ENCODE results near the gene LRRTM1.

LRRTM1 gene

DNA sequence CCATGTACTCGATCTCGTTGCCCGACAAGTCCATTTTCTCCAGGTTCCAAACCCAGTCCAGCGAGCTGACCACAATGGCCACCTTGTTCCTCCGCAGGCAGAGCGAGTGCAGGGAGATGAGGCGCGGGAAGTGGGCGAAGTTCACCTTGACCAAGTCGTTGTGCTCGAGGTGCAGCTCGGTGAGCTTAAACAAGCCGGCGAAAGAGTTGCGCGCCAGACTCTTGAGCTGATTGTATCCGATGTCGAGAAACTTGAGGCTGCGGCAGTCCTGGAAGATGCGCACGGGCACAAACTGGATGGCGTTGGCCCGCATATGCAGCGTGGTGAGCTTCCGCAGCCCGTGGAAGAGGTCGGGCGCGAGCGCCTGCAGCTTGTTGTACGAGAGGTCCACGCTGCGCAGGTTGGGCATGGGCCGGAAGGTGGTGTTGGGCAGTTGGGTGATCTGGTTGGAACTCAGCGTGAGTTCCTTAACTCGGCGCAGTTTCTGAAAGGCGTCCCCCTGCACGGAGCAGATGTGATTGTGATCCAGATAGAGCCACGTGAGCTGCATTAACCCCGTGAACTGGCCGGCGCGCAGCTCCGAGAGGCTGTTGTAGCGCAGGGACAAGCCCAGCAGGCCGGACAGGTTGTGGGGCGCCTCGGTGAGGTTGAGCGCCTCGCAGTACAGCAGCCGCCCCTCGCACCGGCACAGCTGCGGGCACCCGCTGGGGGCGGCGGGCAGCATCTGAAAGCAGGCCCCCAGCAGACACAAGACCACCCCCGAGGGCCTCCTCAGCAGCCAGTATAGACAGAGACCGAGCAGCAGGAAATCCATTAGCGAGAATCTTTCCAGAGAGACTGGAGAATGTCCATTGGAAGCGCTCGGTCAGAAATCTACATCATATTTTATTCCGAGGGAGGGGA, 1.3 kb downstream of the LRRTM1 start:
- in situ Hi-C loops (cut with HindIII; ENCODE audit: low pct_ligation_motif_present, low pct_unique_long_range_greater_than_20kb, low sequenced_read_pairs), result no loop called here

DNA sequence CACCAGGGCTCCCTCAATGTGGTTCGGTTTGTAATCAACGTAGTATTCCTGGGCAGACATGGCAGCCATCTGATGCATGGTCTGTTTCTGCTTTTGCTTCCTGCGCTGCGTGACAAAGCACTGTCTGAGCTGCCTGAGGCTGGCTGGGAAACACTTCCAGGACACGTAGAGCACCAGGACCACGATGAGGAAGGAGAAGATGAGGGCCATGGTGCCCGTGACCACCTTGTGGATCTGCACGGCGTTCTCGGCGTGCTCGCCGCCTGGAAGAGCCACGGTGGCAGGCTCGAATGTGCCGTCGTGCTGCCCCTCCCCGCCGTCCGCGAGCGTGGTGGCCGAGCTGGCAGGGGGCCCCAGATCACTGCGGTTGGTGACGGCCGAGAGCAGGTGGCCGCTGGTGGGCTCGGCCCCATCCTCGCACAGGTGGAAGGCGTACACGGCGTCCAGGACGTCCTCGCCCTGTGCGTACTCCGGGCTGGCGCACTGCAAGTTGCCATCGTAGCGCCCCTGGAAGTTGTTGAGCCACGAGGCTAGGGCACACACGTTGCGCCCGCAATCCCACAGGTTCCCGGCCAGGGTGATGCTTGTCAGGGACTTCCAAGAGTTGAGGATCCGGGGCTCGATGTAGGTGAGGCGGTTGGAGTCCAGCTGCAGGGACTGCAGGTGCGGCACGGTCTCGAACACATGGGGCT, 2.1 kb downstream of the LRRTM1 start:
- no peak for DNase-seq

More for the DNA sequence above, 1.3 kb downstream of the LRRTM1 start:
- no peak for DNase-seq

DNA sequence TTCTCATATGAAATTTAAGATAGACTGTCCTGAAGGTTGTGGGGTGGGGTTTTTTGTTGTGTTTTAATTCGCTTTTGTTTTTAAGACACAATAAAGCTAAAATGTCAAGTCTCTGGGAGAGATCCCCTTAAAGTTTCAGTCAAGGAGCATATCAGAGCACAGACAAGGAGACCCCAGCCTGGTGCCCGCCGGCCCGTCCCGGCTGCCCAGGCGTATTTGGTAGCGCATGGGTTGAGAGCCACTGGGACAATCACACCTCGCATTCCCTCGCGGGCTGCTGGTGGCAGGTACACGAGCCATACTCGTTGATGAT, 2.6 kb downstream of the LRRTM1 start:
- in situ Hi-C loops (cut with HindIII; ENCODE audit: low pct_ligation_motif_present, low pct_unique_long_range_greater_than_20kb, low sequenced_read_pairs), result no loop called here
- no peak for DNase-seq

More for the DNA sequence above, 2.1 kb downstream of the LRRTM1 start:
- in situ Hi-C loops (cut with HindIII; ENCODE audit: low pct_ligation_motif_present, low pct_unique_long_range_greater_than_20kb, low sequenced_read_pairs), result no loop called here

DNA sequence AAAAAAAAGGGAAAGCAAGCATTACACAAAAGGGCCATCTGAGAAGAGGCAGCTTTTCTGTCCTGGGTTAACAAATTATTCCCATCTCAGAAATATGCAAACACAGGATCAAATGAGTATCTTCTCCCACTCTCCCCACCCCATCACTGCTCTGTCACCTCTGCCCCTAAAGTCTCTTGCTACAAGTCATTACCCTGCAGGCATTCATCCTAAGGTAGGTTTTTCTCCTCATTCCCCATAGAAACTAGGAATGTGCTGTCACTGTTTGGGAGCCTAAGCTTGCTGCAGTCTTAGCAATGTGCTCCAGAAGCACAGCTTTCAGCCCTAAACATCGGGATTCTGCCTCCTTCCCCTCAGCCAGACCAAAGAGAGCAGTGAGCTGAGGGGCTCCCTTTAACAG, 3.6 kb downstream of the LRRTM1 start:
- DNase-seq, result no peak
- in situ Hi-C loops (cut with HindIII; ENCODE audit: low pct_ligation_motif_present, low pct_unique_long_range_greater_than_20kb, low sequenced_read_pairs), result no loop called here

DNA sequence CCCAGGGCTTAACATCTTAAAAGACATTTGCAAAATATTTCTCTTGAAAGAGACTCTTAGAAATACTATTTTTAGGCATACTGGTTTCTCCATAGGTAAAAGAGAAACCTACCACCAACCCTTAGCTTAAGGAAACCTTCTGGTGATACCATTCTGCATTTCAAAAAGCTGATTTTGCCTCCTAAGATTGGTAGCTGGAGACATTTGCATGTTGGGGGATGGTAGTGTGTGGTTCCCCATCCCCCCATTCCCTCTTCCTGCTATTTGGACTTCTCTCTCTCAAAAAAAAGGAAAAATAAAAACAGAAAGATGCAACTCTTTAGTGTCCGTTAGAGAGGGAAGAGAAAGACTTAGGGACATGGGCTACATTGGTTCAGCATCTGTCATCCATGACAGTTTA, 4.2 kb downstream of the LRRTM1 start:
- no peak for DNase-seq
- in situ Hi-C loops (cut with HindIII; ENCODE audit: low pct_ligation_motif_present, low pct_unique_long_range_greater_than_20kb, low sequenced_read_pairs), result no loop called here

DNA sequence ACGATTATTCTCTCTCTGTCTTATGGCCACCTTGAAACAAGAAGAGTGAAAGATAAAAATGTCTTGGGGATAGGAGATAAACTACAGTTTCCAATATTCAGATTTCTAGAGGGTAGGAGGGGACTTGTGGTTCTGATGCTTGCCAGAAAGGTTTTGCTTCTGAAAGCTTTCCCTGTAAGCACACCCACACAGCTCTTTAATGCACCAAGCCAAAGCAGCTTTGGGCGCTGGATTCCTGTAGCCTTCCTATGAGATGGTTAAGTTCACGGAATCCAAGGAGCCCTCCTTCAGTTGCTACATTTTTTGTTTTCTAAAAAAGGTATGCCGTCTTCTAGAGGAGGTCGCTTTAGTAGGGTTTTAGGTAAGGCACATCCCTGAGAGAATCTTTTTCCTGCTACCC, 4.9 kb downstream of the LRRTM1 start:
- DNase-seq, result no peak
- in situ Hi-C loops (cut with HindIII; ENCODE audit: low pct_ligation_motif_present, low pct_unique_long_range_greater_than_20kb, low sequenced_read_pairs), result no loop called here

DNA sequence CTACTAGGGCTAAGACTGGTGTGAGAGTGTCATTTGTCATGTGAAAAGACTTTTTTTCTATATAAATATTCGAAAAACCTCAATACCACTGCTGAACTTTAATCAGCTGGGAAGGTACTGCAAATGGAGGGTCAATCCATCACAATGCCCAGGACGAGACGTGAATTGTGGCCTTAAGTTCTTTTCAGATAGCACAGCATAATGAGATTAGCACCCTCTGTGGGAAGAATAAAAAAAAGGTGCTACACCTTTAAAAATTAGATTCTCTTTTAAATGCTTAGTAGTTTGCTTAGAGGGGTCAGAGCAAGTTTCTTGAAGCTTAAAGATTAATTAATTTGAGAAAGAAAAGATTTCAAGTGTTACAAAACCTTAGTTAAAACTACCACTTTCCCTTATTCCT, 5.6 kb downstream of the LRRTM1 start:
- in situ Hi-C loops (cut with HindIII; ENCODE audit: low pct_ligation_motif_present, low pct_unique_long_range_greater_than_20kb, low sequenced_read_pairs), result no loop called here
- DNase-seq, result no peak

DNA sequence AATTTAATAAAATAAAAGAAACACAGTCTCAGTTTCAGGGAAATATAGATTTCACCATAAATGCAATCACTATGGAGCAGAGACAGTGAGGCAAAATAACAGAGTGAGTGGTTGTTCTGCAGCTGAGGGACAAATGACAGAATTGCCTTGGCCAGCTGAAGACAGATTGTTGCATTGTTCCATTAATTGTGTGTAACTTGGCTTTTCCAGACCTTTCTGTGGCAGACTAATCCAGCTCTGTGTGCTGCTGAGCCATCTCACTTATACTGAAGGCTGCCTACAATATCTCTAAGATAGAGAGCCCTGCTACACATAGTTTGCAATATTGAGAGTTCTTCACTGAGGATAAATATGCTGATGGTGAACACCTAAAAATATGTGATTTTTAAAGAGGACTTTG, 11.5 kb downstream of the LRRTM1 start:
- in situ Hi-C loops (cut with HindIII; ENCODE audit: low pct_ligation_motif_present, low pct_unique_long_range_greater_than_20kb, low sequenced_read_pairs), result no loop called here

DNA sequence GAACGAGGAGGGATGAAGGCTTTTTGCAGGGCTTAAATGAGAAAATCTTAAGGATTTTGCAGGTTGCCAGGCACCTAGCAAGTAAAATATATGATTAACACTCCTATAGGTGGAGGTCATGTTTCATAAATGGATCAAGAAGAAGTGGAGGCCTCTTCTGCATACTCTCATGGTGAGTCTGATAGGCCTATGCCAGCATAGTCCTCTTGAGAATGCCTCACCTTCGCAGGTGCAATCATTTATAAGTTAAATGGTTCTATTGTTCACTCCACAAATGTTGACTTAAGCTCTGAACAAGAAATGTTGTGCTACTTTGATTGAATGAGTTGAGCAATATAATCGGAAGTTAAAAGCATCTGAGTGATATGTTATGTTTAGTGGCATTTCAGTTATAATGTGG, 12.1 kb downstream of the LRRTM1 start:
- in situ Hi-C loops (cut with HindIII; ENCODE audit: low pct_ligation_motif_present, low pct_unique_long_range_greater_than_20kb, low sequenced_read_pairs), result no loop called here

More for the DNA sequence above, 11.5 kb downstream of the LRRTM1 start:
- no peak for DNase-seq

DNA sequence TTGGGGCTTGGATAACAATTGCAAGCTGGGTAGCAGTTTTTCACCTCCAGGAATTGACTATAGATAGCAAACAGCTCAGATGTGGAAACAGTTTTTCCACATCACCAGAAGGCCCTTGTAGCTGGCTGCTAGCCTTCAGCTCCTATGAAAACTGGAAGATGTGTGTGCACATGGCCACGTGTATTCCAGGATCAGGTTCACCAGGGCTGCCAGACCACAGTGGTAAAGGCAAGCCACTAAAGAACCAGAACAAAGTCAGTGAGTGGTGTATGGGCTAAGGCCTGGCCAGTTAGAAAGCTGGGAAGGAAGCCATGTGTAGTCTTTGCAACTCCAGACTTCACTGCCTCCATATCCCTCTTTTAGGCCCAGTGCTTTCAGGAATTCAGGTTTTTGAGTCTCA, 12.9 kb downstream of the LRRTM1 start:
- in situ Hi-C loops (cut with HindIII; ENCODE audit: low pct_ligation_motif_present, low pct_unique_long_range_greater_than_20kb, low sequenced_read_pairs), result no loop called here
- DNase-seq, result no peak

More for the DNA sequence above, 12.1 kb downstream of the LRRTM1 start:
- no peak for DNase-seq

DNA sequence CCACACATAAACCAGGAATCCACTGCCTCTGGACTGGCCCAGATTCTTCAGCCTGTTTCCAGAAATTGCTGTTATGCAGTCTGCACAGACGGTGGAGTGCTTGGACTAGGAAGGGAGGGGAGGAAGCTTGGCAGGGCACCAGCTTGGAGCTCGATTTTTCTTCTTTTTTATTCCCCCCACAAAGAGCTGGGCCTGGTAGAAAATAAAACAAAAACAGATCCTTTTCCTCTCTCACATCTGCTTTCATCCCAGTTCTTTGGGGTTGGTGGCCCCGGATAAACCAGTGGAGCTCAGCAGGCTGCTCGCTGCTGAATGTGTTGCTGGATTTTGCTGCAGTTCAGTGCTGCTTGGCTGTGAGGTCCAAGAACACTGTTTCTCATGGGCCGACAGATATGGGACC, 16.0 kb downstream of the LRRTM1 start:
- no peak for DNase-seq
- in situ Hi-C loops (cut with HindIII; ENCODE audit: low pct_ligation_motif_present, low pct_unique_long_range_greater_than_20kb, low sequenced_read_pairs), result no loop called here

DNA sequence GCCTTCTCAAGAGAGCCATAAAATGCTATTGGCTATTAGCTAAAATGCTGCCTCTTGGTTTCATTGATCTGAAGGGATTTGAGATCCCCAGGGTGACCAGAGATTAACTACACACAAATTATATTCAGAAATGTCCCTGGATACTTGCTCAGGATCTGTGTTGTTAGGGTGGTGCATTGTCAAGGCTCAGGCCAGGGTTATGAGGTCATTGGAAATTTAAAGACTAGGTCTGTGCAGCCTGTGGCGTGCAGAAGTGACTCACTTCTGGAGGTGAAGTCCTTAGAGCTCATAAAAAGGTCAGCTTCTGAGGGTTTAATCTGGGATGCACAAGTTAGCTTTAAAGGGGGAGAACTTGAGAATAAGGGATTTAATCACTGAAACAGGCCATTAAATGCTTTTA, 23.5 kb downstream of the LRRTM1 start:
- in situ Hi-C loops (cut with HindIII; ENCODE audit: low pct_ligation_motif_present, low pct_unique_long_range_greater_than_20kb, low sequenced_read_pairs), result no loop called here
- DNase-seq, result no peak

DNA sequence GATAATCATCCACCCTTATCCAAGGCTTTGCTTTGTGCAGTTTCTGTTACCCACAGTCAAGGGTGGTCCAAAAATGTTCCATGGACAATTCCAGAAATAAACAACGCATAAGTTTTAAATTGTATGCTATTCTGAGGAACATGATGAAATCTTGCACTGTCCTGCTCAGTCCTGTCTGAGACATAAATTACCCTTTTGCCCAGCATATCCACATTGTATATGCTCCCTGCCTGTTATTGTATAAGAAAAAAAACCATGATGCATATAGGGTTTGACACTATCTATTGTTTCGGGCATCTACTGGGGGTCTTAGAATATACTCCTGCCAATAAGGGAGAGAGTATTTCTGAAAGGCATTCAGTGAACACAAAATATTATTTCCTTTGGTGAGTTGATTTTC, 24.0 kb downstream of the LRRTM1 start:
- DNase-seq, result no peak
- in situ Hi-C loops (cut with HindIII; ENCODE audit: low pct_ligation_motif_present, low pct_unique_long_range_greater_than_20kb, low sequenced_read_pairs), result no loop called here

DNA sequence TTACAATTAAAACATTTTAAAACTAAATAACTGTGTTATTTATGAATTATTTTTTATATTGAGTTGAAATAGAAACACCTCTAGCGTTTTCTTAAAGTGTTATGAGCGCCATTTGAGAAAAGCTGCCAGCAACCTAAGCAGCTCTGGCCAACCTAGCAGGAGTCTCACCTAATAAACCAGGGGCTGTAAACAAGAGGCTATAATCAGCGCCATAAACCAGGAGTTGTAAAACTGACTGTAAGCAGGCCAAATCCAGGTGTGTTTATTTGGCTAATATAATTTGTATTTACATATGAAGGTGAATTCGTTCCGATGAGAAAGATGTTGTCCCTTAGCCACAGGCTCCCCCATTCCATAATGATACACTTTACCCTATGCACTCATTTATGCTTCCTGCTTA, 34.7 kb downstream of the LRRTM1 start:
- in situ Hi-C loops (cut with HindIII; ENCODE audit: low pct_ligation_motif_present, low pct_unique_long_range_greater_than_20kb, low sequenced_read_pairs), result no loop called here
- no peak for DNase-seq

DNA sequence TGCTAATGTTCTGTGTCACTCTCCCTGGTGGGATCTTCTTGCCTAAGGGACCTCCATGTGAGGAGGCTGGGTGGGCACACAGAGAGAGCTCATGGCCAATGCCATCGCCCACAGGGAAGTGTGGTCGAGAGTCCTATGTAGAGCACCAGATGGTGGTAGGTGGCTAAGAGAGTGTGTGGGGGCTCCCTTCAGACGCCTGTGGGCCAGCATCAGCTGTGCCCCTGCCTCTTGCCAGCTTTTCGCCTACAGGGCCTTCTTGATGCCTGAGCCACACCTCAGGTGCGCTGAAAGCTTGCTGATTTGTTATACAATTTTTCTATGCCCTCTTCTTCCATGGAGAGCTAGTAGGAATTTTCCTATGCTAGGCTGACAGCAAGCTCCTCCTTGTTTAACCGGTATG, 38.3 kb downstream of the LRRTM1 start:
- in situ Hi-C loops (cut with HindIII; ENCODE audit: low pct_ligation_motif_present, low pct_unique_long_range_greater_than_20kb, low sequenced_read_pairs), result no loop called here
- no peak for DNase-seq

DNA sequence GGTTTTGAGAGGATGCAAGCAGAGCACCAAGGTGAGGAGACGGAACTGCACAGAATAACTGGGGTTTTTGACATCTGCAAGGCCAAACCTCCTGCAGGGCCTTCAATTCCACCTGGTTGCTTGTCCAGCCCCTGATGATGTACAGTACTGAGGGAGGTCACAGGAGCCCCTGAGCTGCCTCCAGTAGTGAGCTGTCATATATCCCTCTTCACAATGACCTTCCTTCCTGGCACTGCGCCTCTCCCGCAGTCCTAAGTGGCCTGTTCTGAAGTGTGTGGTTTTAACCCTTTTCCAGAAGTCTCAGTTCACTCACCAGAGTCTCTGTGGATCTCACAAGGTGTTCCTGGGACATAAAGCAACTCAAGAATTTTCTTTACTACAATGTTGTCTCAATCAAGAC, 45.3 kb downstream of the LRRTM1 start:
- DNase-seq, result no peak
- in situ Hi-C loops (cut with HindIII; ENCODE audit: low pct_ligation_motif_present, low pct_unique_long_range_greater_than_20kb, low sequenced_read_pairs), result no loop called here

DNA sequence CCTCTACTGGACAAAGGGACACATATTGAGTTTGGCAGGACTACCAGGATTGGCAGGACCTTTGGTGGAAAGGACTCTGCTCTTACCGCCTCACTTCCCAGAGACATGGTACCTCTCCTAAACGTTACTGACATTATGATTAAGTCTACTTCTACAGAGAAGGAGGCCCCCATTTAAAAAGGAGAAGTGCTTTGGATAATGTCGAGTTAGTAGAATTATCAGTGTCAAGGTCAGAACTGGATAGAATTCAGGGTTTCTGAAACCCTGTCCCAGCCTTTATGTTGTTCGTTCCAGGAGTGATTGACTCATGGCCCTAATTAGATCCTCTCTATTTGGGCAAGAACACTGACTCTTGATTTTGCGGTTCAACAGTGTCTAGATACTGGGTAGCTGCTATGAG, 45.8 kb downstream of the LRRTM1 start:
- in situ Hi-C loops (cut with HindIII; ENCODE audit: low pct_ligation_motif_present, low pct_unique_long_range_greater_than_20kb, low sequenced_read_pairs), result no loop called here
- no peak for DNase-seq

DNA sequence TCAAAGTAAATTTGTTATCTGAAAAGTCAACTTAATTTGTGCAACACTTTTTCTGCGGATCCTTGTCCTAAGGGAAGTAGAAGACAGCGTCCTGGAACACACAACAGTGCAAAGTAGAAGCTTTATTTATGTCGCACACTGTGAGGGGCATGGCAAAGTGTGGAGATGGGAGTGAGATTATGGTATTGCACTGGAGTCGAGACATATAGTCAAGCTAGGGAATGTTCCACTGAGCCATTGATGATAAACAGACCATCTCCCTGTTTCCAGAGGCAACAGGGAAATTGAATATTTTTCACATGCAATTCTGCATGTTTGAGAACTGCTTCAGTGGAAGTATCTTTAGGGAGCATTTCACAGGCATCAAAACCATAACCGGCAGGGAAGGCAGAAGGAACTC, 46.2 kb downstream of the LRRTM1 start:
- in situ Hi-C loops (cut with HindIII; ENCODE audit: low pct_ligation_motif_present, low pct_unique_long_range_greater_than_20kb, low sequenced_read_pairs), result no loop called here
- no peak for DNase-seq

DNA sequence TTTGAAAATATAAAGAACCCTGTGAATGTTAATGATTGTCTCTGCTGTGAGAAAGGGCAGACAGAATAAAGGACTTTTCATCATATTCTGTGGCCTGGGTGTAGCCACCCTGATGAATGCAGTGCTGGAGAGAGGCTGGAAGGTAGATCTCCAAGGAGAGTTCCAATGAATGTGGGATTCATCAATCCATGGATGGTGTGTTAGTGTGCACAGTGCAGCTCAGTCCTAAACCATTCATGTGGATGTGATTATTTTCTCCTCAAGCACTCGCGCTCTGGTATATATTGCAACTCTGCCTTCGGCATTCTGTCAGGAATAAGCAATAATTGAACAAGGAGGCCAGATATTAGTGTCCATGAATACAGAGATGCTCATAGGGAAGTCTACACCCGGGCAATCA, 47.1 kb downstream of the LRRTM1 start:
- in situ Hi-C loops (cut with HindIII; ENCODE audit: low pct_ligation_motif_present, low pct_unique_long_range_greater_than_20kb, low sequenced_read_pairs), result no loop called here
- DNase-seq, result no peak

DNA sequence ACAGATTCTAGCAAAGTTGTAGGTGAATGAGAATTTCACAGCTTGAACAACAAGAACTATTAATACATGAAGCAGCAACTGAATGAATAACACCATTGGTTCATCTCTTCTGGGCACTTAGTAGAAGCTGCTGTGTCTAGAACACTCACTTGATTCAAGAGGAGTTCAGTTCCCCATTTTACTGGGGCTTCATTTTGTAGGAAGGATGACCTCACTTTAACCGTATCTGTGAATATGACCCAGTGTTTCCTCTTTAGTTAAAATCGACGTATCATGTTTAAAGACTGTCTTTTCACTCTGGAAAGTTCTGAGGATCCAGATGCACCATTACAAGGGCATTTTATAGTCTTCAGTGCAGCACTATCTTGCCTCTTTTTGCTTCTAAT, 47.8 kb downstream of the LRRTM1 start:
- in situ Hi-C loops (cut with HindIII; ENCODE audit: low pct_ligation_motif_present, low pct_unique_long_range_greater_than_20kb, low sequenced_read_pairs), result no loop called here
- DNase-seq, result no peak
